Activated T-cell treated with anti-CD3 and anti-CD28 coated beads, Interleukin-2, amount 50 U/mL, for 4 hours (primary cell): Measurements from ENCODE around the gene PLA2G5. TPM values are rescaled to one million over a fixed set of nuclear protein-coding genes. Genes with fewer than 3 reads are reported as not detected.
"Not testable (repeated sequence)": the region's sequence is repeated elsewhere in the genome, so short reads cannot be mapped to it uniquely, and the experiment has no call there.

ENCODE experiments used
- ATAC-seq, 2 donors: fragments of 200-7000 bp; cut with Tn5 transposase; one replicate each; pipeline ENCODE4 v1.10.0; 2021
- DNase-seq: peaks from one replicate; pipeline ENCODE4 v3.0.0-alpha.2; 2020
- H3K27me3 Mint-ChIP-seq: one replicate; pipeline ENCODE4 v1.8.0; 2021; ENCODE audit warnings: low read depth, mixed read lengths
- H3K36me3 Mint-ChIP-seq: one replicate; pipeline ENCODE4 v1.8.0; 2022; ENCODE audit warnings: mixed read lengths; ENCODE audit not compliant: insufficient read depth
- H3K4me1 Mint-ChIP-seq: one replicate; pipeline ENCODE4 v1.8.0; 2021; ENCODE audit warnings: low read depth, mixed read lengths
- H3K4me3 Mint-ChIP-seq: one replicate; pipeline ENCODE4 v1.8.0; 2021; ENCODE audit warnings: mild to moderate bottlenecking, moderate library complexity, mixed read lengths
- H3K9me3 Mint-ChIP-seq: one replicate; pipeline ENCODE4 v1.8.0; 2021; ENCODE audit warnings: mixed read lengths
- total RNA-seq, 3 donors: library from RNA; stranded (reverse); gene quantifications; one replicate each; pipeline ENCODE4 v1.2.1, GENCODE V29; 2021

The PLA2G5 gene
- total RNA-seq, 3 donors from 2014 or later, result not detected

DNA sequence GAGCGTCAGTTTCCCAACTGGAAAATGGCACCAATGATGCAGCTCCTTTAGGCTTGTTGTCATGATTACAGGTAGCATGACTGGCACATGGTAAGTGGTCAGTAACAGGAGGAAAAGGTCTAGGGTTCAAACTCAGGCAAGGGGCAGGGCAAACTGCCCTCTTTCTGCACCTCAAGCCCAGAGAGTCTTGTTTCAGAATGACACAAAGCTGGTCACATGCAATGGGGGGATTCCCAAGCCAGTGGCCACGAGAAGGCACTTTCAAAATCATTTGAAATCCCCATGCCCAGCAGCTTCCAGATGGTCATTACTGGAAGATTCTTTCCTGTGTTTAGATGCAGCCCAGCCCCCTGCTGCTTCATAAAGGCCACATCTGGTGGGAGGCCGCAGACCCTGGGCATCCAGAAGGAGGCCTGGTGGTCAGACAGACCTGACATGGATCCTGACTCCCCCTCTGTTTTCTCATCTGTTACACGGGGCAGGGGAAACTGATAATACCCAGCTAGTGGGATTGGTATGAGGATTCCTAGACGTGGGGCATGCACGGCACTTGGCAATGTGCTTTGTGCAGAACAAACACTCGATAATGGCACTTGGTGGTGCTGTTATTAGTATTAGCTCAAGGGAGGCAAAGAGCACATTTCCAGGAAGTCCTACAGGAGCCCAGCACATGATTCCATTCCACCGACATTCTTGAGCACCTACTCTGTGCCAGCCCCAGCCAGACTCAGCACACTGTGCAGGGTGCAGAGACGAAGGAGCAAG lies 56.2 kb downstream of the PLA2G5 start:
- H3K4me1 Mint-ChIP-seq, result no peaks in the 10 kb centered on the region
- H3K27me3 Mint-ChIP-seq, result peaks cover 17% of the 10 kb centered on the region
- no peak for ATAC-seq
- peaks cover under 1% of the 10 kb centered on the region for H3K9me3 Mint-ChIP-seq
- no peak overlapping the region for H3K4me3 Mint-ChIP-seq
- no peaks in the 10 kb centered on the region for H3K36me3 Mint-ChIP-seq
- no peak for DNase-seq

DNA sequence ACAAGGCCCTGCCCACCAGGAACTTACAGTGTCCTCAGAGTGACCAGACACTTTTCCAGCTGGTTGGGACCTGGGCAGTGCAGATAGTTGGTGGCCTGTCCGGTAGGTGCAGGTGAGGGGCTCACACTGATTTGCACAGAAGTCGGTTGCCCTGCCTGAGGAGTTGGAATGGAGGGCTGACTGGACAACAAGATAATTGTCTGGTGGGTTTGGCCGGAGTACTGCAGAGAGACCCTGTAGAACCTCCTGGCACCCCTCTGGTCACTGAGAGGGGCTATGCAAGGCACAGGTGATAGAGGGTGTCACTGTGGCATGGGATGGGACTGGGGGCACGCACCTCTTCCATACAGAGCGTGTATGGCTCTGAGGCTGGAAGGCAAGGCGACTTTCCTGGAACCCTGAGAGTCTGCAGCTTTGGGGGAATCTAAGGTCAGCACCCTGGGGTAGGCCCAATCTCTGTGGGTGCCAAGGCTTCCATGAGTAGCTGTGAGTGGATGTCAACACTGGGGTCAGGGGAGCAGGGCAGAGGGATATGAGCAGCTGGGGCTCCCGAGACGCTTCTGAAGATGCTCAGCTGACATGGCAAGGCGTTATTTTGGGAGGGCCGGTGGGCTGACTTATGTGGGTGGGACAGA lies 56.9 kb downstream of the PLA2G5 start:
- no peak for ATAC-seq
- H3K4me1 Mint-ChIP-seq, result no peaks in the 10 kb centered on the region
- H3K9me3 Mint-ChIP-seq, result peaks cover 4% of the 10 kb centered on the region
- DNase-seq, result no peak
- H3K27me3 Mint-ChIP-seq, result peaks cover 21% of the 10 kb centered on the region
- H3K4me3 Mint-ChIP-seq, result no peak overlapping the region
- no peaks in the 10 kb centered on the region for H3K36me3 Mint-ChIP-seq

DNA sequence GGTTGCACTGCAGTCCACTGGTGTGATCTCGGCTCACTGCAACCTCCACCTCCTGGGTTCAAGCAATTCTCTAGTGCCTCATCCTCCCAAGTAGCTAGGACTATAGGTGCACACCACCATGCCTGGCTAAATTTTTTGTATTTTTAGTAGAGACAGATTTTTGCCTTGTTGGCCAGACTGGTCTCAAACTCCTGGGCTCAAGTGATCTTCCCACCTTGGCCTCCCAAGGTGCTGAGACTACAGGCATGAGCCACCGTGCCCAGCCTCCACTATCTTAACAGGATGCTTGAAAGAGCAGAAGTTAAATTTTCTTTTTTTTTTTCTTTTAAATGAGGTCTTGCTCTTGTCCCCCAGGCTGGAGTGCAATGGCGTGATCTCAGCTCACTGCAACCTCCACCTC lies 60.5 kb downstream of the PLA2G5 start:
- H3K9me3 Mint-ChIP-seq, DNase-seq, ATAC-seq, H3K4me3 Mint-ChIP-seq, H3K27me3 Mint-ChIP-seq, H3K4me1 Mint-ChIP-seq, H3K36me3 Mint-ChIP-seq: not testable (repeated sequence)

DNA sequence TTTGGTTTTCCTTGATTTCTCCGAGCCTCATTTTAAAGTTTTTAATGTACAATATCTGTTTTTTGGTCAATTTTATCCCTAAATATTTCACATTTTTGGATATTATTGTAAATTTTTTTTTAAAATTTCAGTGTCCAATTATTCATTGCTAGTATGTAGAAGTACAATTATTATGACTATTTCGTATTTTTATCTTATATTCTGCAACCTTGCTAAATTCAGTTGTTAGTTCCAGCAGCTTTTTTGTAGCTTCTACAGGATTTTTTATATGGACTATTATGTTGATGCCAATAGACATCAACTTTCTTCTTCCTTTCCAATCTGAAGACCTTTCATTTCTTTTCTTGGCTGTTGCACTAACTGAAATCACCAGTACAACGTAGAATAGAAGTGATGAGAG lies 65.0 kb downstream of the PLA2G5 start:
- DNase-seq (no peak), ATAC-seq (no peak)
- Mint-ChIP-seq H3K4me1 (no peaks in the 10 kb centered on the region), H3K9me3 (peaks cover 4% of the 10 kb centered on the region), H3K36me3 (no peaks in the 10 kb centered on the region), H3K4me3 (no peak overlapping the region), H3K27me3 (peaks cover 8% of the 10 kb centered on the region)

DNA sequence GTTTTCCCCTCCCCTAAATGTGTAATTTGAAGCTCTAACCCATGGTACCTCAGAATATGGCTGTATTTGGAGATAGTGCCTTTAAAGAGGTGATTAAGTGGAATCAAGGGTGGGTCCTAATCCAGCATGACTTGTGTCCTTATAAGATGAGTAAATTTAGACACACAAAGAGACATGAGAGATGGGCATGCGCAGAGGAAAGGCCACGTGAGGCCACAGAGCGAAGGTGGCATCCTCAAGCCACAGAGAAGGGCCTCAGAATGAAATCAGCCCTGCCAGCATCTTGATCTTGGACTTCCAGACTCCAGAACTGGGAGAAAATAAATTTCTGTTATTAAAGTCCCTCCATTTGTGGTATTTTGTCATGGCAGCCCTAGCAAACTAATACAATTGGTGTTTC lies 66.3 kb downstream of the PLA2G5 start:
- no peak for ATAC-seq
- Mint-ChIP-seq H3K9me3 (peaks cover 3% of the 10 kb centered on the region), H3K4me1 (no peaks in the 10 kb centered on the region), H3K27me3 (peaks cover 9% of the 10 kb centered on the region), H3K36me3 (no peaks in the 10 kb centered on the region), H3K4me3 (no peak overlapping the region)
- DNase-seq, result no peak

DNA sequence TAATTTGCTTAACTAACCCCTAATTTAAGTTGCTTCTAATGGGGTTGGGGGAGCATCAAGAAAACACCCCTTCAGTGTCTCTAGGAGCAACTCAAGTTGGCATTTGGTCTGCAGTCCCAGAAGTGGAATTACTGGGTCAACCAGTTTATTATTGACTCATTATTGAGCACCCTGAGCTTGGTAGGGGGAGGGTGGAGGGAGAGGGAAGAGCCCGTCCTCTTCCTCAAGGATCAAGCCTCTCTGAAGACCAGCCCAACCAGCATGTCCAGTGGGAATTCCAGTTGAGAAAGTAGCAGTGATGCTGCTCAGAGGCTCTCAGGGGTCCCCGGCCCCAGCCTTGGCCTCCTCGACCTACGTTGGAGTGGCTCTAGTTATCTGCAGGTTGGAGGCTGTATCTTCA lies 67.1 kb downstream of the PLA2G5 start:
- Mint-ChIP-seq H3K36me3 (no peaks in the 10 kb centered on the region), H3K4me3 (no peak overlapping the region), H3K4me1 (no peaks in the 10 kb centered on the region), H3K9me3 (no peaks in the 10 kb centered on the region), H3K27me3 (peaks cover 4% of the 10 kb centered on the region)
- ATAC-seq, result no peak
- DNase-seq, result no peak

DNA sequence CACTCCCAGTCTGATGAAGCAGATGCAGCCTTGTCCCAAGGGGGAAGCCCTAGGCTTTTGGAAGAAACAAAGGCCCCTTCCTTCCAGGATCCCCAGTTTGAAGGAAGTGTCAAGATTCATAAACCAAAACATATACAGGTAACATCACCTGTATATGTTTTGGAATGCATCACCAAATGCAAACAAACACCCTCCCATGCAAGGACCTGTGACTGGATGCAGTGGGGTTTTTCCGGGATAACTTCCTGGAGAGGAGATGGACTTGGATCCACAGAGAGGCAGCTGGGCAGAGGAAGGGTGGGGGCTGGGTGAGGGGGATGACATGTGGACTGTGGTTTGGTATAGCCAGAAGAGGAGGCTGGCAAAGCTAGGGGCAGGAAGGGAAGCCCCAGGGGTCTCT lies 67.6 kb downstream of the PLA2G5 start:
- H3K4me3 Mint-ChIP-seq, result no peak overlapping the region
- no peaks in the 10 kb centered on the region for H3K36me3 Mint-ChIP-seq
- no peaks in the 10 kb centered on the region for H3K9me3 Mint-ChIP-seq
- H3K4me1 Mint-ChIP-seq, result no peaks in the 10 kb centered on the region
- no peak for ATAC-seq
- peaks cover 2% of the 10 kb centered on the region for H3K27me3 Mint-ChIP-seq
- no peak for DNase-seq

DNA sequence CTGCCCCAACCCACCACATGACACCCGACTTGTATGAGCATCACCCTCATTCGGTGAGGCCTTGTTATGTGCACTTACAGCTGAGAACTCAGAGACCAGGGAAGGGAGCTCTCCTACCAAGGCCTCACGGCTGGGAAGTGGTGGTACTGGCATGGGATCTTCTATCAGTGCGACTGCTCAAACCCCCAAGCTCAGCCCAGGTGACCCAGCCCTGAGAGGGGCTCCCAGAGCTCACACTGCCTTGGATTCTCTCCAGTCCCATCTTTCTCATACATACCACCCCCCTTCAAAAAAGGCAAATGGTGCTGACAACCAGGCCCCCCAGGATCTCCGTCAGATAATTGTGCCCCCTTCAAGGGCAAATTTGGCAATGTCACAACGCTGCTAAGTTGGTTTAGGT lies 68.4 kb downstream of the PLA2G5 start:
- ATAC-seq (no peak), DNase-seq (no peak)
- no peak overlapping the region for H3K4me3 Mint-ChIP-seq
- H3K9me3 Mint-ChIP-seq, result no peaks in the 10 kb centered on the region
- no peaks in the 10 kb centered on the region for H3K4me1 Mint-ChIP-seq
- H3K27me3 Mint-ChIP-seq, result peaks cover 2% of the 10 kb centered on the region
- no peaks in the 10 kb centered on the region for H3K36me3 Mint-ChIP-seq

DNA sequence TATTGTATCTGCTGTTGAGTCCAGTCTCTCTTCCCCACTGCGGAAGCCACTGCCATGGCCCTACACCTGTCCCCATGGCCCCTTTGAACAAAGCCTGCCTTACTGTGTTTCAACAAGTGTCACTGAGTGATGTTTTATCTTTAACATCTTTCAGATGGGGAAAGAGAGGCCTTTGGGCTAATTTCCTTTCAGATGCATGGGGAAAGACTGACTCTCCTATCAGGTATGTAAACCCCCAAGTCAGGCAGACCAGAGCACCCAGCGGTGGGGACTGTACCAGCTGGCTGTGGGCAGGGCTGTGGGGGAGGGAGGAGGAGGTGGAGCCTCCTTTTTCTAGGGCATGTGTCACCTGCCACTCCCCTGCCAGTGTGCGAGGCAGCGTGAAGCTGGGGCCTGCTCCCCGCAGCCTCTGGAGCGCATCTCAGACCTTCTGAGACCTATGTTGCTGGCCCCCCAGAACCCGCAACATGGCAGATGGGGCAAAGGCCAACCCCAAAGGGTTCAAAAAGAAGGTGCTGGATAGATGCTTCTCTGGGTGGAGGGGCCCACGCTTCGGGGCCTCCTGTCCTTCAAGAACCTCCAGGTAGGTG lies 69.1 kb downstream of the PLA2G5 start, which contains the start of gene PLA2G2F:
PLA2G2F (plus strand) TSS at position 363 of the 590 bp plus-strand sequence; CDS start at position 468, 105 bp downstream.
- Mint-ChIP-seq H3K9me3 (no peaks in the 10 kb centered on the region), H3K27me3 (peaks cover 2% of the 10 kb centered on the region), H3K4me3 (no peak within 1 kb of the TSS), H3K4me1 (no peaks in the 10 kb centered on the region), H3K36me3 (no peaks in the 10 kb centered on the region)
- DNase-seq (no peak), ATAC-seq (no peak)

DNA sequence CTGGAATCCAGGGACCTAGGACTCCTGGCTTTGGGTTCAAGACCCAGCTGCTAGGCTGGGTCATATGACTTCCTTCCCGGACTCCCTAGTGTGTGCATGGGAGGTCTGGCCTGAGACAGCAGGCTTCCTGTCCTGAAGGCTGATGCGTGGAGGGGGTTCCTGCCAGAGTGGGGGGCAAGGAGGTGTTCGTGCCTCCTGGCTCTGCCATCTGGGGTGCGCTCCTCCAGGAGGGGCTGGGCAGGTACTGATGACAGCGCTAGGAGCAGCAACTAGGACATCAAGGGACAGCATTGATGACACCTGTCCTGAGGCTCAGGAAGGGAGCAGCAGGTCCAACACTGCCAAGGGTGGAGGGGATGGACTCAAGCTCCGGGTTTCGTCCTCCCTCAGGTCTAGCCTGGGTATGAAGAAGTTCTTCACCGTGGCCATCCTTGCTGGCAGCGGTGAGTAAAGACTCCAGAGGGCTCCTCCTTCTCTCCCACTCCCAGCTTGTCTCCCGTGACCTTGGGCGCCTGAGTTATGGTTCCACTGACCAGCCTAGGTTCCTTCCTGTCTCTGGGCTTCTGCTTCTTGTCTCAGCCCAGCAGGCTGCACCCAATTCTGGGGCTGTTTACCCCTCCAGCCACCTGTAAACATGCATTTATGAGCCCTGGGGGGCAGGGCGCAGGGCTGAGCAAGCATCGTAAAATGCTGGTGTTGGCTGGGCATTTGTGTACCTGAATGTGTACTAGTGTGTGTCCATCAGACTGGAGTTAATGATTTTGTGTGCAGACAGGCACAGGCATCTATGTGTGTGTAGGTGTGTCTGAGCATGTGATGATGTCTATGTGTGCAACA lies 70.0 kb downstream of the PLA2G5 start:
- Mint-ChIP-seq H3K4me3 (no peak overlapping the region), H3K9me3 (no peaks in the 10 kb centered on the region), H3K36me3 (no peaks in the 10 kb centered on the region), H3K27me3 (peaks cover 2% of the 10 kb centered on the region), H3K4me1 (no peaks in the 10 kb centered on the region)
- no peak for DNase-seq
- no peak for ATAC-seq

DNA sequence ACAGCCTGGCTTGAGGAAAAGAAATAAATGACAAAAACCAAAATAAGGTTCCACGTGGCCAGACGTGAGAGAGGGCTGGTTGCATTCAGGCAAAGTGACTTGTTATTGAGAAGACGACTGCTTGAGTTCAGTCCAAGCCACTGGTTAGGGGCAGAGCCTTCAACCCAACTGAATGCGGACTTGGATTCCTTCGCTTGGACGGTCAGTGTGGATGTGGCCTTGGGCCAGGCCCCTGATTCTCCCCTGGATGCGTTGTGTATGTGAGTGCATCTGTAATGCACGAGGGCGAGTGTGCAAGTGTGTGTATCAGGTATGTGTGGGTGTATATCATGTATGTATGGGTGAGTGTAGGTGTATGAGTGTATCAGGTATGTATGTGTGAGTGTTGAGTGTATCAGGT lies 71.0 kb downstream of the PLA2G5 start:
- peaks cover 2% of the 10 kb centered on the region for H3K27me3 Mint-ChIP-seq

DNA sequence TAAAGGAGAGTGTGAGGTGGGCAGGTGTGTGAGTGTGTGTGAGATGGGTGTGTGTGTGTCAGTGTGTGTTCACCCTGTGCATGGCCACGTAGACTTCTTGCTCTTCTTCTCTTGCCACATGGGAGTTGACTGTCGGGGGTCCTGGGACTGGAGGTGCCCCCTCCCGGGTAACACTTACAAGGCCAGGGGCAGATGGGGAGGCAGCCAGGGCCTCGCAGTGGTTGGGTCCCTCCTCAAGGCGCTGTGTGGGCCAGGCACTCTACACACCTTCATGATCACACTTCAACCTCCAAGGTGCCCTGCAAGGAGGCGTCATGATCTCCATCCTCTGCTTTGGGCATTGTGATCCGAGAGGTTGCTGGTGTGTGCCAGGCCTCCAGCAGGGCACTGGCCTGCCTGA lies 71.5 kb downstream of the PLA2G5 start:
- no peaks in the 10 kb centered on the region for H3K36me3 Mint-ChIP-seq
- no peak for ATAC-seq
- no peak overlapping the region for H3K4me3 Mint-ChIP-seq
- H3K4me1 Mint-ChIP-seq, result no peaks in the 10 kb centered on the region
- H3K9me3 Mint-ChIP-seq, result no peaks in the 10 kb centered on the region
- DNase-seq, result no peak
- H3K27me3 Mint-ChIP-seq, result peaks cover 2% of the 10 kb centered on the region

More for the DNA sequence above, 71.0 kb downstream of the PLA2G5 start:
- H3K36me3 Mint-ChIP-seq, result no peaks in the 10 kb centered on the region
- ATAC-seq (no peak), DNase-seq (no peak)
- H3K4me1 Mint-ChIP-seq, result no peaks in the 10 kb centered on the region
- H3K4me3 Mint-ChIP-seq, result no peak overlapping the region
- H3K9me3 Mint-ChIP-seq, result no peaks in the 10 kb centered on the region
